GM18868 (cell line): ENCODE measurements around the gene CHST2.
A peak's percentile ranks its signal among the peaks of the same experiment; 100 is the strongest.

Experiments used
- ATAC-seq: cut with Tn5 transposase; IDR thresholded peaks from one replicate; pipeline ENCODE4 v1.9.1; 2021; ENCODE audit warnings: mild to moderate bottlenecking, moderate library complexity; ENCODE audit not compliant: unreplicated experiment

Gene CHST2

DNA sequence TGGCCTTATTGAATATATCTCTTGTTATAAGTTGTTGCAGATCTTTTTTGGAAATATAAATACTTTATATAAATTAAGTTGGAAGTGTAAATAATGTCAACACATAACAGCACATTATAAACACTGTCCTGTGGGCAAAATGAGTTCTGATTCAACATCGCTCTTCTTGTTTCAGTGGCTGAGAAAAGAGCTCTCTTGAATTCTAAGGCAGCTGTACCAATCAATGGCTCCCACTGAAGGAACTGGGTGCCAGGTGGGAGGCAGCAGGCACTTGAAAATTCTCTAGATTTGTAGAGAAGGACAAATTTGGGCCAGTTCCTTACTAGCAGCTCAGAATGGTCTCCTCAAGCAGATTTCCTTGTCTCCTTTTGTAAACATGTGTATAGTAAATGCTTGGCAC, 45.6 kb downstream of the CHST2 start:
- peak; percentile 27 for ATAC-seq

DNA sequence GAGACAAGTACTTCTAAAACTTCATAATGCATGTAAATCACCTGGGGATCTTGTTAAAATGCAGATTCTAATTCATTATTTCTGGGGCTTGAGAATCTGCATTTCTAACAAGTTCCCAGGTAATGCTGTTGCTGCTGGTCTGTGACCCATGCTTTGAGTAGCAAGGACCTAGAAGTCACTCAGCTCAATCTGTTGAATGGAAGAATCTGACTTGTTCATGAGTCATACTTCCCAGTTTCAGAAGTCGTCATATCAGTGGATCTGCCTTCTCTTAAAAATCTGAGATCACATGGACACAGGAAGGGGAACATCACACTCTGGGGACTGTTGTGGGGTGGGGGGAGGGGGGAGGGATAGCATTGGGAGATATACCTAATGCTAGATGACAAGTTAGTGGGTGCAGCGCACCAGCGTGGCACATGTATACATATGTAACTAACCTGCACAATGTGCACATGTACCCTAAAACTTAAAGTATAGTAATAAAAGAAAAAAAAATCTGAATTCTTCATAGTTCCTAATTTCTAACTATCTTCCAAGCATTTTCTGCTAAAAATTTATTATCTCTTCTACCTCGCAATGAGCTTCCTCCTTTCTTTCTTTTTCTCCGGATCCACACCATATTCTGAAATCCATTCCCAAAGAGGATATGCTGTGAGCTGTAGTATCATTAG, 46.2 kb downstream of the CHST2 start:
- peak; percentile 79 for ATAC-seq

DNA sequence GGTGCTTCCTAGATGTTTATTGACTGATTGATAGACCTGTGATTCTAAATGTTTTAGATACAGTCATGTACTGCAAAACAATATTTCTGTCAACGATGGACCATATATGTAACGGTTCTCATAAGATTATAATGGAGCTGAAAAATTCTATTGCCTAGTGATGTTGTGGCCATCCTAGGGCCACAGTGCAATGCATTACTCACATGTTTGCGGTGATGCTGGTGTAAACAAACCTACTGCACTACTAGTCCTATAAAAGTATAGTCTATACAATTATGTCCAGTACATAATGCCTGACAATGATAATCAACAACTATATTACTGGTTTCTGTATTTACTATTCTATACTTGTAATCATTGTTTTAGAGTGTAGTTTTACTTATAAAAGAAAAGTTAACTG, 46.8 kb downstream of the CHST2 start:
- no peak for ATAC-seq

DNA sequence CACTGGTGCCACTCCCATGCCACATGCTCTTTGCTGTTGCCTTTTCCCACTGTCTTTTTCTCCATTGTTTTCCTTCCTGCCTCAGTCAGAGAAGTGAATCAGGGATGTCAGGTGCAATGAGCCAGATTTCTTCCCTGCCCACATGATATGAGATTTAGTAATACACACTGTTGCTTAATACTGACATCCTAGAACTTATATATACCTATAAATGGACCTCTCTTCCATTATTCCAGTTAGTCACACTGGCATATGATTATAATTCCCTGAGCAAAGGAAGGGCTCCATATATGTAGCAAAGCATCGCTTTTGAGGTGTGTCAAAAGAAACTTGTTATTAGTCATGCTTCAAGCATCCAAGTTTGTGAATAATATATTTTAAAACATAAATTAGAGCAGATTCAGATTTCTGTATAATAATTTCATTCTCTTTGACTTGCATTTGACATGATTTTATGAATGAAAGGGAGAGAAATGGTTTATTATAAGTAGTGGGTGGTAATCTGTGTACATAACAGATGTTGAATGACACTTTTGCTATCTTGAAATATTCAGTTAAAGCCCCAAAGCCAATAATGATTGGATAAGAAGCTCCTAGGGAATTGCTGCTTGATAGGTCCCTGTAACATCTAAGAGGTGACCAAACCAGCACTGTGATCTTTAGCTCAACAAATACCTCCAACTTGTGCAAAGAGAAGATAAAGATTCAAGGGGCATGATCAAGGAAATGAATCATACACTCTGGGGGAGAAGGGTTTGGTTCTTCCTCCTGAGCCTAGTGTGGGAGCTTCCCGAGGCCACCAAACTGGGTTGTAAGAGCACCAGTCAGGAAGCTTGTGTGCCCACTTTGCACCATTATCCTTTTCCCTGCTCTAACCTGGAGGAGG, 48.6 kb downstream of the CHST2 start:
- no peak for ATAC-seq

DNA sequence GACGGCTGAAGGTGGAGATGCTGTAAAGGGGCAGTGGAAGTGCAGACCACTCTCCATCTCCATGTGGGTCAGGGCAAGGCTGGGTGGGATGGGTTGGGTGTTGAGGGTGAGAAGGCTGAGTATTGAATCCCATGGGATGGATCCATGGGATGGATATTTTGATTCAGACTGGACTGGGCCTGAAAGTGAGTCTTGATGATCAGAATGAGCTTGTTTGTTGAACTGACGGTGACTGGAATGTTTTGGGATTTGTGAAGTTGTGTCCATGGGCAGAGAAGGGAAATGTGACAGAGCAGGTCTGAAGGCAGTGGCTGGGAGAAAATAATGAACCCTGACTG, 49.3 kb downstream of the CHST2 start:
- no peak for ATAC-seq

DNA sequence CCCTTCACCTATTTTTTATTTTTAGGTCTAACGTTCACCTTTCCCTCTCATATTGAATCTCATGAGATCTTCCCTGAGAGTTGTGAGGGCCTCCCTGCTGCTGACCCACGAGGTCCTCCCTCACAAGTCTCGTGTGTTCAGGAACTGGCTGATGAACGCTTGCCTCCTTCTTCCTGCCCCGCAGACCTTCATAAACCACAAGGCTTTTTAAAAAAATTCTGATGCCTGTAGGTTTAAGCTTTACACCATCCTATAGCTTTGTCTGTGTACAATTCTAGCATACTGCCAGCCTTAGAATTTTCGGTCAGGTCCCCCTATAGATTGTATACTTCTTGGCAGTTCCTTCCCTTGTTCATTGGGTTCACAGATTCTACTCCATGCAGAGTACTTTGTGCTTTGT, 50.5 kb downstream of the CHST2 start:
- no peak for ATAC-seq

DNA sequence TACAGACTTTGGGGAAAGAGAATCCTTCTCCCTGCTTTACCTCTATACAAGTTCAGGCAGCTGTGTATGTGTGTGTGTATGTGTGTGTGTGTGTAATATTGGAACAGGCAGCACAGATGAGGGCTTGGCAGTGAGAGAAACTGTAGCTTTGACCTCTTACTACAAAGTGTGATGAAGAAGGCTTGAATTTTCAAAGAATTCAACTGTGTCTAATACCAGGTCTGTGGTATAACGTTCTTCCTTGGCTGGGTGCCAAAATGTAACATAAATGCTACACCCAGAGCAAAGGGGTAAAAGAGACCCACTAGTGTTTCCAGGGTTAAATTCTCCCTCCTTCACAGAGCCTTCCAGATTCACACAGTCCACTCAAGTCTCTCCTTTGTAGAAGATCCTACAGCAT, 51.1 kb downstream of the CHST2 start:
- no peak for ATAC-seq

DNA sequence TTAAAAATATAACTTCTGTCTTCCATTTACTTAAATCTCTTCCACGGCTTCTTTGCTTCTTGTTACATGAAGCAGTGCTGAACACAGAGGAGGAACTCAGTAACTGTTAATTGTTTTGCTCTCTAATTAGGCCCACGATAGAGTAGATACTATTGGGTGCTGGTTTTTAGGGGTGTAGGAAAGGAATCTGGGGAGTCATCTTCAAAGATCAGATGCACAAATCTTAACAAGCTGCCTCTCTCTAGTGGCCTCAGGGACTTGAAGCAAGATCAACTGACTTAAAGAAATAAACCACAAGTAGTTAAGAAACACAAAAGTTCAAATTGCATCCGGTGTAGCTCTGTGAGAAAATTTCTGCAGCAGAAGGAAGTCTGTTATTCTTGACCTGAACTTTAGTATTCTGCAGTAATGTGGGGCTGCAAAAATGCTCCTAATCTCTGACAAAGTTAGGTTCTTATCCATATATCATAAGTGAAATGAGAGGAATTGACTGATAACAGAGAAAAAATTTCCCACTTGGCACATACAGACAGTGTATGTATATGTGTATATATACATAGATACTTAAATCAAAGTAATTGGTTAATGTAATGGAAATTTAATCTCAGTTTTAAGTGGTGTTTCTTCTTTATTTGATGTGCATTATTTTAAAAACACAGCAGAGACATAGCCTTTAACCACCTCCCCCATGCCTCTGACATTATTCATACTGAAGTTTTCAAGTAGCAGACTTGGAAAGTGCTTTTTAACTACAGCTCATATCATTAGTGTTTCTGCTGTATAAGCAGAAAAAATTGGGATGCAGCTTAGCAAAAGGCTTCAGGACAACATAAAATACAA, 51.8 kb downstream of the CHST2 start:
- peak; percentile 73 for ATAC-seq

DNA sequence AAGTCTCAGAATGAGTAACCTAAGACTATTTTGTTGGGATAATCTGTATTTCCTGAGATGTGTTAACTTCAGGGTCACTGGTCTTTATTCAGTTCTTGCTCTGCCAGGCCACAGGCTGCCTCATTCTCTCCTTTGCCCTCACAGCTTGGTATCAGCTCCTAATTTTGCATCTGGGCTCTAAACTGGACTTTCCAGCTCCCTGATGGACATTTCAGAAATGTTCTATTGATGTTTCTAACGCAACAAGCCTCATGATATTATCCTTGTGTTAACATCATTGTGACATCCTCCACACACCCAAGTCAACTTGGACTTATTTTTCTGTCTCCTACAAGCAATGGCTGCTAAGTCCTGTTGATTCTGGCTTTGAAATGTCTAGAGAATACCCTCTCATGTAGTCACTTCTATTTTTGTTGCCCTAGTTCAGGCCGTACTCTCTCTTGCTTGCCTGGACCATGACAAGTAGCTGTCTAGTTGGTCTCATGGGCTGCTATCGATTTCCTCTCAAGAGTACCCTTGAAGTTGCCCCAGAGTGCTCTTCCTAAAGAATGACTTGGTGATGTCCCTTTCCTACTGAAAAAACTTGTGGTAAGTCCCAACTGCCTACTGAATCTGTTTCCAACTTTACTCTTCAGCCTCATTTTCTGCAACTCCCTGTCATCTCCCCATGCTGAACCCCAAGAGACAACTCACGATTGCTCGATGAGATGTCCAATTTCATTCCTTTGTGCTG, 52.7 kb downstream of the CHST2 start:
- ATAC-seq = no peak

DNA sequence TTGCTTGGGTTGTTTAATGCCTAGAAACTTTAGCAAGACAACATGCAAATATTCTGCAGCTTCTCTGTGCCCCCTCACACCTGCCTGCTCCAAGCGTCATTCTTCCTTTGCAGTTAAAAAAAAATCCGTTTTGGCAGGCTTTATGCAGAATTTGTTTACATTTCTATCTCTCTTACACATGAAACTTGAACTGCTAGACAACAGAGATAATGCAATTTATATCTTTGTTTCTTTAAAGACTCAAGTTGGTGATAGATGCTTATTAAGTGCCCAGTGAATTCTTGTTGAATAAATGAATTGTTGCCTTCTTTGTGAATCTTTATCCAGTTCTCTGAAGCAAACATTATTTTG, 53.2 kb downstream of the CHST2 start:
- no peak for ATAC-seq

DNA sequence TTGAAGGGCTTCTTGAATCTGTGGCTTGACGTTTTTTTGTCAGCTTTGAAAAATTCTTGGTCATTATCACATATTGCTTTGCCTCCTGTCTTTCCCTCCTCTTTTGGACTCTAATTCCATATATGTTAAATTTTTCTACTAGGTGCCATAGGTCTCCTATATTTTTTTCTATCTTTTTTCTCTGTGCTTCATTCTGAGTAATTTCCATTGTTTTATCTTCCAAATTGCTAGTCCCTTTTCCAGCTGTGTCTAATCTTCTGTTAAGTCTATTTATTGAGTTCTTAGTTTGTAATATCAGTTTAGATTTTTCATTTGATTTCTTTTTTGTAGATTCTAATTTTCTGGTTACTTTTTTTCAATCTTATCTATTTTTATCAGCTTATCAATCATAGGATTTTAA, 53.7 kb downstream of the CHST2 start:
- no peak for ATAC-seq
